ENCODE measurements around the gene MPDZ. TPM values are rescaled to one million over a fixed set of nuclear protein-coding genes. Genes with fewer than 3 reads are reported as not detected.

The MPDZ gene
- total RNA-seq, 2 donors from 2014 or later, result 2.3 to 8.1 TPM

- H3K27me3 ChIP-seq, result no peaks in the 10 kb centered on the region
- no peak overlapping the region for H3K9ac ChIP-seq (ENCODE audit: low read depth in 2 of 2, low read length in 2 of 2)
- no peaks in the 10 kb centered on the region for H3K9me3 ChIP-seq
- H3K36me3 ChIP-seq, result no peaks in the 10 kb centered on the region
- H3K4me1 ChIP-seq, result no peaks in the 10 kb centered on the region
- intact Hi-C loops (cut with DNase I), result no loop called here
- no peak for DNase-seq
- TF ChIP-seq, protein P1, sequence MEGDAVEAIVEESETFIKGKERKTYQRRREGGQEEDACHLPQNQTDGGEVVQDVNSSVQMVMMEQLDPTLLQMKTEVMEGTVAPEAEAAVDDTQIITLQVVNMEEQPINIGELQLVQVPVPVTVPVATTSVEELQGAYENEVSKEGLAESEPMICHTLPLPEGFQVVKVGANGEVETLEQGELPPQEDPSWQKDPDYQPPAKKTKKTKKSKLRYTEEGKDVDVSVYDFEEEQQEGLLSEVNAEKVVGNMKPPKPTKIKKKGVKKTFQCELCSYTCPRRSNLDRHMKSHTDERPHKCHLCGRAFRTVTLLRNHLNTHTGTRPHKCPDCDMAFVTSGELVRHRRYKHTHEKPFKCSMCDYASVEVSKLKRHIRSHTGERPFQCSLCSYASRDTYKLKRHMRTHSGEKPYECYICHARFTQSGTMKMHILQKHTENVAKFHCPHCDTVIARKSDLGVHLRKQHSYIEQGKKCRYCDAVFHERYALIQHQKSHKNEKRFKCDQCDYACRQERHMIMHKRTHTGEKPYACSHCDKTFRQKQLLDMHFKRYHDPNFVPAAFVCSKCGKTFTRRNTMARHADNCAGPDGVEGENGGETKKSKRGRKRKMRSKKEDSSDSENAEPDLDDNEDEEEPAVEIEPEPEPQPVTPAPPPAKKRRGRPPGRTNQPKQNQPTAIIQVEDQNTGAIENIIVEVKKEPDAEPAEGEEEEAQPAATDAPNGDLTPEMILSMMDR (IDR thresholded peaks at IDR 0.05), result no peak
- no peak overlapping the region for H3K27ac ChIP-seq
- H3K4me3 ChIP-seq, result no peak overlapping the region
Observed at GRCh38 chr9:13118313-13118712, 161.2 kb downstream of the MPDZ start.

DNA sequence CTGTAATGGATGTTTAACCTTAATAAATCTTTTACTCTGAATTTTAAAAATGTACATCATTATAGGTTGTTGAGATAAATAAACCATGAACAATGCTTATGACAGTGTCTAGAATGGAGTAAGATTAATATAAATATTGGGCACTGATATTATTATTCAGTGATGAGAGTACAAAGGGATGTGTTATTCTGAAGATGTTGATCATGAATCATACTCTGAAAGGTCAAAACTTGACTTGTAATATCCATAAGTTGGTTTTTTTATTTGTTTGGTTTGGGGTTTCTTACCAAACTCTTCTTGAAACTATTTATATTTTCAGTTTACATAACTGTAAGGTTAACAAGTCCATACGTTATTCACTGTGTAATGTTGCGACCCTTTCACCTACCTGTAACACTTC is 163.2 kb downstream of the MPDZ start:
- no peaks in the 10 kb centered on the region for H3K4me1 ChIP-seq

GRCh38 chr9:13113751-13114150 is 165.7 kb downstream of the MPDZ start:
- Histone ChIP-seq H3K4me1 (no peaks in the 10 kb centered on the region), H3K36me3 (no peaks in the 10 kb centered on the region), H3K9ac (ENCODE audit: low read depth in 2 of 2, low read length in 2 of 2) (no peak overlapping the region), H3K27me3 (no peaks in the 10 kb centered on the region), H3K4me3 (no peak overlapping the region), H3K27ac (no peak overlapping the region), H3K9me3 (no peaks in the 10 kb centered on the region)
- intact Hi-C loops (cut with DNase I), result no loop called here
- no peak for DNase-seq
- TF ChIP-seq, protein P1 (IDR thresholded peaks at IDR 0.05), result no peak

More for the DNA sequence above, 163.2 kb downstream of the MPDZ start:
- no peaks in the 10 kb centered on the region for H3K36me3 ChIP-seq
- H3K27me3 ChIP-seq, result no peaks in the 10 kb centered on the region
- no peaks in the 10 kb centered on the region for H3K9me3 ChIP-seq
- no peak for DNase-seq
- intact Hi-C loops (cut with DNase I), result no loop called here
- TF ChIP-seq, protein P1 (IDR thresholded peaks at IDR 0.05), result no peak
- no peak overlapping the region for H3K9ac ChIP-seq (ENCODE audit: low read depth in 2 of 2, low read length in 2 of 2)
- H3K27ac ChIP-seq, result no peak overlapping the region
- H3K4me3 ChIP-seq, result no peak overlapping the region

GRCh38 chr9:13113216-13113615 is 166.3 kb downstream of the MPDZ start:
- Histone ChIP-seq H3K4me1 (no peaks in the 10 kb centered on the region), H3K9ac (ENCODE audit: low read depth in 2 of 2, low read length in 2 of 2) (no peak overlapping the region), H3K27me3 (no peaks in the 10 kb centered on the region), H3K9me3 (no peaks in the 10 kb centered on the region), H3K4me3 (no peak overlapping the region), H3K36me3 (no peaks in the 10 kb centered on the region), H3K27ac (no peak overlapping the region)
- TF ChIP-seq, protein P1 (IDR thresholded peaks at IDR 0.05), result no peak
- intact Hi-C loops (cut with DNase I), result no loop called here
- no peak for DNase-seq

GRCh38 chr9:13111778-13112177 is 167.7 kb downstream of the MPDZ start:
- DNase-seq, result no peak
- H3K4me1 ChIP-seq, result no peaks in the 10 kb centered on the region
- H3K36me3 ChIP-seq, result no peaks in the 10 kb centered on the region
- H3K27ac ChIP-seq, result no peak overlapping the region
- TF ChIP-seq, protein P1 (IDR thresholded peaks at IDR 0.05), result no peak
- intact Hi-C loops (cut with DNase I), result no loop called here
- H3K4me3 ChIP-seq, result no peak overlapping the region
- no peaks in the 10 kb centered on the region for H3K9me3 ChIP-seq
- no peaks in the 10 kb centered on the region for H3K27me3 ChIP-seq
- H3K9ac ChIP-seq (ENCODE audit: low read depth in 2 of 2, low read length in 2 of 2), result no peak overlapping the region

Measured in colonic mucosa (tissue), 4 donors.